ENCODE measurements around the gene TRIM41. TPM values are rescaled to one million over a fixed set of nuclear protein-coding genes. Genes with fewer than 3 reads are reported as not detected.

TRIM41 gene
- total and polyA plus RNA-seq, 2 of the 13 experiments (the other 11 are each of a cell fraction or from before 2014, with no cell fraction given), result 10.2 to 16.7 TPM

- TF ChIP-seq ZHX1 (CRISPR knock-in tag; IDR thresholded peaks at IDR 0.05; ENCODE audit: low read depth) (peak; percentile 1; the same call in 1 of the 2 replicates), ZNF800 (CRISPR knock-in tag; IDR thresholded peaks at IDR 0.05) (peak; percentile 72; the same call in 1 of the 2 replicates), SIX4 (CRISPR knock-in tag; IDR thresholded peaks at IDR 0.05) (no peak), ZNF766 (CRISPR knock-in tag; IDR thresholded peaks at IDR 0.05; ENCODE audit: borderline replicate concordance) (no peak), ZNF460 (CRISPR knock-in tag; IDR thresholded peaks at IDR 0.05; ENCODE audit: borderline replicate concordance) (no peak), MBD4 (IDR thresholded peaks at IDR 0.05; ENCODE audit: borderline replicate concordance, low read length) (no peak), RARA (CRISPR knock-in tag; IDR thresholded peaks at IDR 0.05) (no peak), ZNF609 (CRISPR knock-in tag; IDR thresholded peaks at IDR 0.05; ENCODE audit: borderline replicate concordance) (no peak), NR0B2 (CRISPR knock-in tag; IDR thresholded peaks at IDR 0.05) (peak; percentile 58; the same call in 1 of the 2 replicates), ZNF597 (CRISPR knock-in tag; IDR thresholded peaks at IDR 0.05) (no peak), MTA1 (CRISPR knock-in tag; IDR thresholded peaks at IDR 0.05; ENCODE audit: borderline replicate concordance) (no peak)
- TF ChIP-seq, protein P1, sequence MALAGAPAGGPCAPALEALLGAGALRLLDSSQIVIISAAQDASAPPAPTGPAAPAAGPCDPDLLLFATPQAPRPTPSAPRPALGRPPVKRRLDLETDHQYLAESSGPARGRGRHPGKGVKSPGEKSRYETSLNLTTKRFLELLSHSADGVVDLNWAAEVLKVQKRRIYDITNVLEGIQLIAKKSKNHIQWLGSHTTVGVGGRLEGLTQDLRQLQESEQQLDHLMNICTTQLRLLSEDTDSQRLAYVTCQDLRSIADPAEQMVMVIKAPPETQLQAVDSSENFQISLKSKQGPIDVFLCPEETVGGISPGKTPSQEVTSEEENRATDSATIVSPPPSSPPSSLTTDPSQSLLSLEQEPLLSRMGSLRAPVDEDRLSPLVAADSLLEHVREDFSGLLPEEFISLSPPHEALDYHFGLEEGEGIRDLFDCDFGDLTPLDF (CRISPR knock-in tag; IDR thresholded peaks at IDR 0.05), result 0 out of 2 replicates have a peak, but pooled peaks have one; percentile 21
- TF ChIP-seq, protein P2, sequence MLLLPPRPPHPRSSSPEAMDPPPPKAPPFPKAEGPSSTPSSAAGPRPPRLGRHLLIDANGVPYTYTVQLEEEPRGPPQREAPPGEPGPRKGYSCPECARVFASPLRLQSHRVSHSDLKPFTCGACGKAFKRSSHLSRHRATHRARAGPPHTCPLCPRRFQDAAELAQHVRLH (CRISPR knock-in tag; IDR thresholded peaks at IDR 0.05; ENCODE audit: borderline replicate concordance, low read depth), result no peak; the same call in 1 of the 2 replicates
Observed at GRCh38 chr5:181261320-181262049, 38.4 kb downstream of the TRIM41 start (continued).
